NCI-H1417 treated with DMSO at 0.1 percent for 48 hours (cell line): Measurements from ENCODE around the gene SEMA4G.

Experiments used
- DNase-seq: peaks from one replicate; lab custom pipeline; 2025; lab: John Stamatoyannopoulos, UW

Gene SEMA4G

GRCh38 chr10:101006593-101007098 is 37.3 kb downstream of the SEMA4G start:
- DNase-seq = no peak

GRCh38 chr10:101007099-101007711 is 37.9 kb downstream of the SEMA4G start:
- DNase-seq = no peak

- no peak for DNase-seq
These were observed 38.9 kb downstream of the SEMA4G start for GRCh38 chr10:101007915-101008822.

GRCh38 chr10:101008823-101009423 is 39.6 kb downstream of the SEMA4G start:
- no peak for DNase-seq

- DNase-seq = no peak
These were observed 41.0 kb downstream of the SEMA4G start for GRCh38 chr10:101010329-101010728.

GRCh38 chr10:101011517-101012423 is 42.5 kb downstream of the SEMA4G start:
- DNase-seq = no peak

- DNase-seq = no peak
These were observed 43.4 kb downstream of the SEMA4G start for GRCh38 chr10:101012525-101013364.

- no peak for DNase-seq
These were observed 44.1 kb downstream of the SEMA4G start for GRCh38 chr10:101013365-101013825.

- DNase-seq = no peak
These were observed 45.1 kb downstream of the SEMA4G start for GRCh38 chr10:101014230-101014884.

GRCh38 chr10:101014966-101015581 is 45.8 kb downstream of the SEMA4G start:
- no peak for DNase-seq

GRCh38 chr10:101015582-101015973 is 46.3 kb downstream of the SEMA4G start:
- DNase-seq = no peak

GRCh38 chr10:101016814-101017213 is 47.5 kb downstream of the SEMA4G start:
- DNase-seq = no peak

- DNase-seq = no peak
These were observed 48.9 kb downstream of the SEMA4G start for GRCh38 chr10:101018118-101018599.

- DNase-seq = no peak
These were observed 49.5 kb downstream of the SEMA4G start for GRCh38 chr10:101018600-101019439.
